ENCODE measurements around the gene QPRT.
"Not testable (repeated sequence)": the region's sequence is repeated elsewhere in the genome, so short reads cannot be mapped to it uniquely, and the experiment has no call there.

QPRT gene

GRCh38 chr16:29678691-29679267 is at the start of gene QPRT:
QPRT (plus strand) TSS chr16:29679180; CDS start chr16:29679198, 18 bp downstream.
- peak; percentile 28 for DNase-seq (ENCODE audit: low read depth)
- peak within 1 kb of the TSS; percentile 54 for H3K4me3 ChIP-seq (ENCODE audit: low read depth, low read length)

DNA sequence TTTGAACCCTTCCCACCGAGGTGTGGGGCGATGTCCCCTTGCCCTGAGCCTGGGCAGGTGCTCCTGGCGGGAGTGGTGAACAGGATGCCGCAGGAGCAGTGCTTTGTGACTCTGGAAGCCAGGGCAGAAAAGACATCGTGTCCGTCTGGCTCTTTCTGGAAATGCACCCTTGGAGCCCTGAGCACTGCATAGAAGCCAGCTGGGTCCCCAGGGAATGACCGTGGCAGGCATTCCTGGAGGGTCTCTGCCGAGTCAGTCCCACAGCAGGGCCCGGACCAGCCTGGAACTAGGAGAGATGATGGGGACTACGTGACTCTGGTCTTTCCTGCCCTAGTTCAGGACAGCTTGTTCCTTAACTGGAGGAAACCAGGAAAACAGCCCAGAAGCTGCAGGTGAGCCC is 49.7 kb upstream of the QPRT start:
- not testable (repeated sequence) for DNase-seq (ENCODE audit: low read depth); H3K4me3 ChIP-seq (ENCODE audit: low read depth, low read length)

DNA sequence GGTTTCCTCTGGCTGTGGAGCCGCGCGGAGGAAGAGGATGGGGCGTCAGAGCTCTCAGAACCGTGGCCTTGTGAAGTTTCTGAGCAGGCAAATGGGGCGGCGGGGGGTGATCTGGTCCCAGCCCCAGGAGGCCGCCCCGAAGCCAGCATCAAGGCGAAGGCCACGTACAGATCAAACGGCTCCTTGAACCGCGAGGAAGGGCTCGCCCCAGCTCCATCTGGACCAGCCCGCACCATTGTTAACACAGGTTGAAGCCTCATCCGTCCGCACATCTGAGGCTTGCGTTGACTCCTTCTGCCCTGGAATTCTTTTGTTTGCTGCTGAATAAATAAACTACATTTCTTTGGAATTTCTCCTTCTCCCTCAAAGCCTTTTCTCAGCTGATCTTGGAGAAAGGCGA is 47.3 kb upstream of the QPRT start:
- not testable (repeated sequence) for DNase-seq (ENCODE audit: low read depth); H3K4me3 ChIP-seq (ENCODE audit: low read depth, low read length)

GRCh38 chr16:29635902-29636301 is 43.1 kb upstream of the QPRT start:
- not testable (repeated sequence) for H3K4me3 ChIP-seq (ENCODE audit: low read depth, low read length); DNase-seq (ENCODE audit: low read depth)

DNA sequence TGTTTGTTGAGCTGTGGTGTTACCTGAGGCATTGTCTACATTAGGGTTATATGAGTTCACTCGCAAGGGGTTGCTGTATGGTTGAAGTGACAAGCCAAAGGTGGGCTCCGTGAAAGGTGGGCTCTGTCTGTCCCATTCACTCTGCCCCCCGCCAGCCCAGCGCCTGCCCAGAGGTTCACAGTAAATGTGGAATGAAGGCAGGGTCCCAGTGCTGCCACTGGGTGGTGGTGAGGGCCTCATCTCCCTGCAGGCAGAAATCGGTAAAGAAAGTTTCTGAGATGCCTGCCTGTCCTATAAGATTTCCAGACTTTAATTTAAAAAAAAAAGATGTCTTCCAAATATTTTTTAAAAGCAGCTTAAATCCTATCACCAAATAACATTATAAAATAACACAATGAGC is 42.6 kb upstream of the QPRT start:
- not testable (repeated sequence) for H3K4me3 ChIP-seq (ENCODE audit: low read depth, low read length); DNase-seq (ENCODE audit: low read depth)

GRCh38 chr16:29638751-29639150 is 40.2 kb upstream of the QPRT start:
- DNase-seq (ENCODE audit: low read depth); H3K4me3 ChIP-seq (ENCODE audit: low read depth, low read length): not testable (repeated sequence)

- H3K4me3 ChIP-seq (ENCODE audit: low read depth, low read length): no peak overlapping the region
- no peak for DNase-seq (ENCODE audit: low read depth)
Measured at GRCh38 chr16:29641561-29641960, 37.4 kb upstream of the QPRT start.

DNA sequence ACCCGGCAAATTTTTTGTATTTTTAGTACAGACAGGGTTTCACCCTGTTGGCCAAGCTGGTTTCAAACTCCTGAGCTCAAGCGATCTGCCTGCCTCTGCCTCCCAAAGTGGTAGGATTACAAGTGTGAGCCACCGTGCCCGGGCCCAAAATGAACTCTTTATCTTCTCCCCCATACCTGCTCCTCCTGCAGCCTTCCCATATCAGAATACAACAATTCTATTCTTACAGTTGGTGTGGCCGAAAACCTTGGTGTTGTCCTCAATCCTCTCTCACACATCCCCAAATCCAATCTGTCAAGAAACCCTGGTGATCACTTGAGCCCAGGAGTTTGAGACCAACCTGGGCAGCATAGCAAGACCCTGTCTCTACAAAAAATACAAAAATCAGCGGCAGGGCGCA is 35.4 kb upstream of the QPRT start:
- no peak for DNase-seq (ENCODE audit: low read depth)
- no peak overlapping the region for H3K4me3 ChIP-seq (ENCODE audit: low read depth, low read length)

DNA sequence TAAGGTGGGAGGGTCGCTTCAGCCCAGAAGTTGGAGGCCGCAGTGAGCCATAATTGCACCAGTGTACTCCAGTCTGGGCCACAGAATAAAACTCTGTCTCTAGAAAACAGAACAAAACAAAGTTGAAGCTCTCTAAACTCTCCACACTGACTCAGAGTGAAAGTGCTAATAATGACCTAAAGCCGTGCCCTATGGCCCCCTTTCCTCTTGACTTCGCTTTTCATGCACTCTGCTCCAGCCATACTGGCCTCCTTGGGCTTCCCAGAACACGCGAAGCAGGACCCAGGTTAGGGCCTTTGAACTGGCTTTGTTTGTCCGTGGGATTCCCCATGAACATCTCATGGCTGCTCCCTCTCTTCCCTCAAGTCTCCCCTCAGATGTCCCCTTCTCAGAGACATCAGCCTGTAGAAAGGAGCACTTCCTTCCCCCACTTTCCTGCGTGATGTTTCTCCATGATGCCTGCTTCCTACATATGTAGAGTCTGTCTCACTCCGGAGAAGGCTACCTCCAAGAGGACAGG is 34.6 kb upstream of the QPRT start:
- H3K4me3 ChIP-seq (ENCODE audit: low read depth, low read length): no peak overlapping the region
- DNase-seq (ENCODE audit: low read depth): no peak

DNA sequence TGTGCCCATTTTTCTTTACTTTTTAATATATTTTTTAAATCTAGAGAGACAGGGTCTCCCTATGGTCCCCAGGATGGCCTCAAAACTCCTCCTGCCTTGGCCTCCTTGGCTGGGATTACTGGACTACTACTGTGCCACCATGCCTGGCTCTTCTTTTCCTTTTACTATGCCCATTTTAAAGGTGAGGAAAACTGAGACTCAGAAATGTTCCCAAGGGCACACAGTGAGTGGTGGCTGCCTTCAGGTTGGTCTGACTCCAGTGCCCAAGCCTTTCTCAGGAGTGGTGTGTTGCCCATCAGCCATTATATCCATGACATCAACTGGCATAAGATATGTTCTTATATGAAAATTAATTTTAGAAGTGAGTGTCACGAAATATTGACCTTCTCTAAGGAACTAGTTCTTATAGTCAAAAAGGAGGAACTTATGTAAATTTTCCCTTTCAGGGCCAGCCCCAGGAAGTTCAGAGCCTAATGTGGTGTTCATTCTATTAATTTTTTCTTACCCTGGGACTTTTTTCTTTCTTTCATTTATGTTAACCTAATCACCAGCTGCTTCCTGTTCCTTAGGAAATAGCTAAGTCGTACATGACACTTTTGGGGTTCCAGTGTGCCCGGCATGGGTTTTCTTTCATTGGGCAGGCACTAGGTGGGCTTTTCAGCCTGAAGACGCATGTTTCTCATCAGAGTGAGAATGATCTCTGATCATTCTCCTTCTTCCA is 33.8 kb upstream of the QPRT start:
- DNase-seq (ENCODE audit: low read depth): no peak
- no peak overlapping the region for H3K4me3 ChIP-seq (ENCODE audit: low read depth, low read length)

DNA sequence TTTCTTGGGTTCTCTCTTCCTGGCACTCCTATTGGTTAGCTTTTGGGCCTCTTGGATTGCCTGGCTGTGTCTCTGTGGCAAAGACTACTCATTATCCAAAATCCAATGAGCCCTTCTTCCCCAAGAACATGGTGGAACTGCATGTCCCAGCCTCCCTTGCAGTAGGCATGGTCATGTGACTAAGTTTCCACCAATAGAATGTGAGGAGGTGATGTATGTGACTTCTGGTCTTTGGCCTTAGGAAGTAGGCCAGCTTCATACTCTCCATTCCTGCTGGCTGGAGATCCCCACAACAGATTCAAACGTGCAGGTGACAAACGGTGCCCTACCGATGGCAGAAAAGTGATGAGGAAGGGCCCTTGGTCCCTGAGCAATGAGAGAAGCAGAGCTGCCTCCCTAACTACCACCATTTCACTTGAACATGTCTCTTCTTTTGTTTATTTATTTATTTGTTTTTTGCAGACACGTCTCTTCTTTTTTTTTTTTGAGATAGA is 33.2 kb upstream of the QPRT start:
- no peak overlapping the region for H3K4me3 ChIP-seq (ENCODE audit: low read depth, low read length)
- DNase-seq (ENCODE audit: low read depth): no peak

DNA sequence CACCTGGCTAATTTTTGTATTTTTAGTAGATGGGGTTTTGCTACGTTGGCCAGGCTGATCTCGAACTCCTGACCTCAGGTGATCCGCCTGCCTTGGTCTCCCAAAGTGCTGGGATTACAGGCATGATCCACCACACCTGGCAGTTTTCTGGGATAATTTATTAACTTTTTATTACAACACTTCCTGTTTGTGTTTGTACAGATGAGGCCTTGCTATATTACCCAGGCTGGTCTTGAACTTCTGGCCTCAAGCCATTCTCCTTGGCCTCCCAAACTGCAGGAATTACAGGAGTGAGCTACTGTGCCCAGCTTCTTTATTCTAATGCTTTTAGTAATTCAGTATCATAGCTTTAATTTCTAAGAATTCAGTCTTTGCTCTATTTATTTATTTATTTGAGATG is 32.0 kb upstream of the QPRT start:
- DNase-seq (ENCODE audit: low read depth): no peak
- H3K4me3 ChIP-seq (ENCODE audit: low read depth, low read length): no peak overlapping the region

DNA sequence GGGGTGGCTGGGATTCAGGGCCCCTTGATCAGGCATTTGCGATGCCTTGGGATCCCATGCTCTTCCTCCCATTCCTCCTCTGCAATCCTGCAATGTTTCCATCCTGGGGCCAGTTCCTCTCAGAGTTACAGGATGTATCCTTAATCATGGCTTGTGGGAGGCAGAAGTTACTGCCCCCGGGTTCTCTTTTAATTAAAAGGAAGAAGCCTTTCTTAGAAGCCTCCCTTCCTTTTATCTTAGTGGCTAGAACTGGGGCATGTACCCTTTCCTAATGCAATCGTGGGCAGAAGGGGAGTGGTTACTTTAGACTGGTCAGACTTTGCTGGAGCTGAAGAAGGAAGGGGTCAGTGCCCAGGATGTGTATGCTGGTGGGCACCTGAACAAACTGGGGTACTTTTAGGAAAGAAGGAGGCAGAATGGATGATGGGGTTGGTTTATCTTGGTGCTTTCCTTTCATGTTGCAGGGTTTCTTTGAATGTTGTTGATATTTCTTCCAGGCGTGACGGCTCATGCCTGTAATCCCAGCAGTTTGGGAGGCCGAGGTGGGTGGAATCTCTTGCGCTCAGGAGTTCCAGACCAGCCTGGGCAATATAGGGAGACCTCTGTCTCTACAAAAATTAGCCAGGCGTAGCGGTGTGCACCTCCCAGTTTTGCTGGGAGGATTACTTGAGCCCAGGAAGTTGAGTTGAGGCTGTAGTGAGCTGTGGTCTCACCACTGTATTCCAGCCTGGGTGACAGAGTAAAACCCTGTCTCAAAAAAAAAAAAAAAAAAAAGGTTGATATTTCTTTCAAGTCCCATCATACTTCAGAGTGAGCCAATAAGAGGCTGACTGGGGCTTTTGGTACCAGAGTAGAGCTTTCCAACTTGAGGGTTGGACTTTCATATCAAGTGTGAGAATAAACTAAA is 29.1 kb upstream of the QPRT start:
- no peak overlapping the region for H3K4me3 ChIP-seq (ENCODE audit: low read depth, low read length)
- no peak for DNase-seq (ENCODE audit: low read depth)

DNA sequence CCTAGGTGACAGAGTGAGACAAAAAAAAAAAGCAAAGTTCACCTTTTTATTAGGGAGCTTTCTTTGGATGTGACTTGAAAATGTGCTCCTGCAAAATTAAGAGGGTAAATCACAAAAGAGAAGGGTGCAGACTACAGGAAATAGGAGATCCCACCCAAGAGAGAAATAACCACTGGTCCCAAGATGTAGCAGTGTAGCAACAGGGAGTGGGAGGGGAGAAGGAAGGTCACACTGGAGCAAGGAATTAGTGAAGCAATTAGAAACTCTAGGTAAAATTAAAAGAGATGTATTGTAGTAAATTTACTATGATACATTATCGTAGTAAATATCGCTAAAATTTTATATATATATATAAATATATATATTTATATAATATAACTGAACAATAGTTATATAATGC is 28.2 kb upstream of the QPRT start:
- H3K4me3 ChIP-seq (ENCODE audit: low read depth, low read length): no peak overlapping the region
- DNase-seq (ENCODE audit: low read depth): no peak

DNA sequence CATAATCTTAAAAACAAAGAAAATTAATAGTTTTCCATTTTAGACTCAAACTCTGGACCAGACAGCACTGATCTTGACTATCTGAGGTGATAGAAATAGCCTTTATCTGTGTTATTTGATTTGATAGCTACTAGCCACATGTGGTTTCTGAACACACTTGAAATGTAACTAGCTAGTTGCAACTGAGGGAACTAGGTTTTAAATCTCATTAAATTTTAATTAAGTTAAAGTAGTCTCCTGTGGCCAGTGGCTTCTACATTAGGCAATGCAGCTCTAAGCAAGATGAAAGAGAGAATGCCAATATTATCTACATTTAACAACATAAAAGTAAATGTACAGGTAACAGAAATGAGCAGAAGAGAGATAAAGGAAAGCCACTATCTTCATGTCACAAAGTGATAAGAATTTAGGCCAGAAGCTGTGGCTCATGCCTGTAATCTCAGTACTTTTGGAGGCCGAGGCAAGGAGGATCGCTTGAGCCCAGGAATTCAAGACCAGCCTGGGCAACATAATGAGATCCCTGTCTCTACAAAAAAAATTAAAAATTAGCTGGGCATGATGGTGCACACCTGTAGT is 27.1 kb upstream of the QPRT start:
- H3K4me3 ChIP-seq (ENCODE audit: low read depth, low read length): no peak overlapping the region
- DNase-seq (ENCODE audit: low read depth): no peak

DNA sequence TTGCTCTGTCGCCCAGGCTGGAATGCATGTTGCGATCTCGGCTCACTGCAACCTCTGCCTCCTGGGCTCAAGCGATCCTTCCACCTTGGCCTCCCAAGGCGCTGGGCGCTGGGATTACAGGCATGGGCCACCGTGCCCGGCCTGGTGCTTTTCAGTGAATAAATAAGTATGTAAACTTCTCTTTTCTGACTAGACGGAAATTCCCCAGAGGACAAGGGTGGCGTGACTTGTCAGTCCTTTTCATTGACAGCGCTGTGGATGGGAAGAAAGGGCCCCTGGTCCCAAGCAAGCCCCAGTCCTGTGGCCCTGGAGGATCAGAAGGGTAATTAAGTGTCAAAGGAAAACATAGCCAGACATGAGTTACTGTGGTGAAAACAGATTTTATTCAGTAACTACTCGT is 25.5 kb upstream of the QPRT start:
- no peak for DNase-seq (ENCODE audit: low read depth)

GRCh38 chr16:29653890-29654289 is 25.1 kb upstream of the QPRT start:
- DNase-seq (ENCODE audit: low read depth); H3K4me3 ChIP-seq (ENCODE audit: low read depth, low read length): not testable (repeated sequence)

More for the DNA sequence above, 25.5 kb upstream of the QPRT start:
- no peak overlapping the region for H3K4me3 ChIP-seq (ENCODE audit: low read depth, low read length)

DNA sequence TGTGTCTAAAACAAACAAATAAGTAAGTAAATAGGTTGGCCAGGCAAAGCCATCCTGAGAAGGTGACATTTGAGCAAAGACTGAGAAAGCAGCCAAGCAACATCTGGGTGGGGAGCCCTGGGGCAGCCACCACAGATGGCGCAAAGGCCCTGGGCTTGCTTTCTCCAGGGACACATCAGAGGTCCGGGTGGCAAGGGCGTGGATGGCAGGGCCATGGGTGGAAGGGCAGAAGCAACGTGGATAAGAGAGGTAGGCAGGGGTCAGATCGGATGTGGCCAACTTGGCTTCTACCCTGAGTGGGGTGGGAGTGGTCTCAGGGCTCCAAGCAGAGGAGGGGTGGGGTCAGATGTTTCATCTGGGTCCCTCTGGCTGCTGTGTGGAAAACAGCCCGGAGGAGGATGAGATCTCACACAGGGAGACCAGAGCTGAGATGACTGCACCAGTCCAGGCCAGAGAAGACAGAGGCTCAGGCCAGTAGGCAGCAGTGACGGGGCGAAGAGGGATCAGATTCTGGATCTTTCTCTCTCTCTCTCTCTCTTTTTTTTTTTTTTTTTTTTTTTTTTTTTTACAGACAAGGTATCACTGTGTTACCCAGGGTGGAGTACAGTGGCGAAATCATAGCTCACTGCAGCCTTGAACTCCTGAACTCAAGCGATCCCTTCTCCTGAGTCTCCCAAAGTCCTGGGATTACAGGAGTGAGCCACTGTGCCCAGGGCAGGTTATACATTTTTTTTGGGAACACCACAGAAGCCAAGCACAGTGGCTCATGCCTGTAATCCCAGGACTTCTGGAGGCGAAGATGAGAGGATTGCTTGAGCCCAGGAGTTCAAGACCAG is 22.1 kb upstream of the QPRT start:
- no peak overlapping the region for H3K4me3 ChIP-seq (ENCODE audit: low read depth, low read length)

GRCh38 chr16:29658705-29659104 is 20.3 kb upstream of the QPRT start:
- DNase-seq (ENCODE audit: low read depth): no peak
- H3K4me3 ChIP-seq (ENCODE audit: low read depth, low read length): no peak overlapping the region

More for the DNA sequence above, 22.1 kb upstream of the QPRT start:
- no peak for DNase-seq (ENCODE audit: low read depth)
